Liver (tissue), 3 donors: Measurements from ENCODE around the gene TIMD4.
"Not testable (repeated sequence)": the region's sequence is repeated elsewhere in the genome, so short reads cannot be mapped to it uniquely, and the experiment has no call there.

Source experiments
- EGR1 ChIP-seq, 2 donors: IDR thresholded peaks; 2 replicates each; pipeline ENCODE4 v1.6.1; 2016 to 2018; ENCODE audit warnings: antibody characterized with exemption in 2 of 2, low read depth in 2 of 2
- FOXA1 ChIP-seq: IDR thresholded peaks from 2 replicates; pipeline ENCODE4 v1.6.1; 2016; ENCODE audit warnings: antibody characterized with exemption
- HNF4A ChIP-seq, 2 donors: conservative IDR thresholded peaks; 2 replicates each; pipeline ENCODE4 v1.6.1; 2016; ENCODE audit warnings: antibody characterized with exemption in 2 of 2, mild to moderate bottlenecking in 2 of 2
- RAD21 ChIP-seq, 2 donors: IDR thresholded peaks; 2 replicates each; pipeline ENCODE4 v1.6.1; 2016; ENCODE audit warnings: antibody characterized with exemption in 2 of 2, mild to moderate bottlenecking in 2 of 2
- TAF1 ChIP-seq: conservative IDR thresholded peaks from 2 replicates; pipeline ENCODE4 v1.6.1; 2016; ENCODE audit warnings: antibody characterized with exemption, mild to moderate bottlenecking
- YY1 ChIP-seq: IDR thresholded peaks from 2 replicates; pipeline ENCODE4 v1.6.1; 2016; ENCODE audit warnings: antibody characterized with exemption, mild to moderate bottlenecking
- TF ChIP-seq, protein P1 (sequence below): fragments of 150-350 bp; IDR thresholded peaks from 2 replicates; pipeline ENCODE4 v1.5.1; 2017; ENCODE audit warnings: improper control_type of control experiment, low read depth, low read length; ENCODE audit not compliant: missing input control
- TF ChIP-seq, protein P2 (sequence below): IDR thresholded peaks from 2 replicates; pipeline ENCODE4 v1.6.1; 2016; ENCODE audit warnings: antibody characterized with exemption
- TF ChIP-seq, protein P3 (sequence below): IDR thresholded peaks from 2 replicates; pipeline ENCODE4 v1.6.1; 2016; ENCODE audit warnings: antibody characterized with exemption, mild to moderate bottlenecking
- TF ChIP-seq, protein P4 (sequence below): IDR thresholded peaks from 2 replicates; pipeline ENCODE4 v1.6.1; 2016; ENCODE audit warnings: antibody characterized with exemption
- donor health status: healthy.
- donor health status: healthy.

DNA sequence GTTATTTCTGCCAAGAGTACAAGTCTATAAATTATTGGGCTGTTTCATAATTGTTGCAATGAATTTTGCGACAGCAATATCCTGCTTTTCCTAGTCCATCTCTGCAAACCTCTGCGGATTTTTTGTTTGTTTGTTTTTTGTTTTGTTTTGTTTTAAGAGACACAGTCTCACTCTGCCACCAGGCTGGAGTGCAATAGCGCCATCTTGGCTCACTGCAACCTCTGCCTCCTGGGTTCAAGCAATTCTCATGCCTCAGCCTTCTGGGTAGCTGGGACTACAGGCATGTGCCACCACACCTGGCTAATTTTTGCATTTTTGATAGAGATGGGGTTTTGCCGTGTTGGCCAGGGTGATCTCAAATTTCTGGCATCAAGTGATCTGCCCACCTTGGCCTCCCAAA, 37.3 kb downstream of the TIMD4 start:
- TF ChIP-seq, protein P1, sequence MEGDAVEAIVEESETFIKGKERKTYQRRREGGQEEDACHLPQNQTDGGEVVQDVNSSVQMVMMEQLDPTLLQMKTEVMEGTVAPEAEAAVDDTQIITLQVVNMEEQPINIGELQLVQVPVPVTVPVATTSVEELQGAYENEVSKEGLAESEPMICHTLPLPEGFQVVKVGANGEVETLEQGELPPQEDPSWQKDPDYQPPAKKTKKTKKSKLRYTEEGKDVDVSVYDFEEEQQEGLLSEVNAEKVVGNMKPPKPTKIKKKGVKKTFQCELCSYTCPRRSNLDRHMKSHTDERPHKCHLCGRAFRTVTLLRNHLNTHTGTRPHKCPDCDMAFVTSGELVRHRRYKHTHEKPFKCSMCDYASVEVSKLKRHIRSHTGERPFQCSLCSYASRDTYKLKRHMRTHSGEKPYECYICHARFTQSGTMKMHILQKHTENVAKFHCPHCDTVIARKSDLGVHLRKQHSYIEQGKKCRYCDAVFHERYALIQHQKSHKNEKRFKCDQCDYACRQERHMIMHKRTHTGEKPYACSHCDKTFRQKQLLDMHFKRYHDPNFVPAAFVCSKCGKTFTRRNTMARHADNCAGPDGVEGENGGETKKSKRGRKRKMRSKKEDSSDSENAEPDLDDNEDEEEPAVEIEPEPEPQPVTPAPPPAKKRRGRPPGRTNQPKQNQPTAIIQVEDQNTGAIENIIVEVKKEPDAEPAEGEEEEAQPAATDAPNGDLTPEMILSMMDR: not testable (repeated sequence)
- TF ChIP-seq RAD21 (IDR thresholded peaks at IDR 0.05); FOXA1; TAF1; YY1; HNF4A (conservative IDR thresholded peaks at IDR 0.05); EGR1 (IDR thresholded peaks at IDR 0.05; ENCODE audit: low read depth in 2 of 2): not testable (repeated sequence)
- TF ChIP-seq, protein P2, sequence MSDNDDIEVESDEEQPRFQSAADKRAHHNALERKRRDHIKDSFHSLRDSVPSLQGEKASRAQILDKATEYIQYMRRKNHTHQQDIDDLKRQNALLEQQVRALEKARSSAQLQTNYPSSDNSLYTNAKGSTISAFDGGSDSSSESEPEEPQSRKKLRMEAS: not testable (repeated sequence)
- TF ChIP-seq, protein P3, sequence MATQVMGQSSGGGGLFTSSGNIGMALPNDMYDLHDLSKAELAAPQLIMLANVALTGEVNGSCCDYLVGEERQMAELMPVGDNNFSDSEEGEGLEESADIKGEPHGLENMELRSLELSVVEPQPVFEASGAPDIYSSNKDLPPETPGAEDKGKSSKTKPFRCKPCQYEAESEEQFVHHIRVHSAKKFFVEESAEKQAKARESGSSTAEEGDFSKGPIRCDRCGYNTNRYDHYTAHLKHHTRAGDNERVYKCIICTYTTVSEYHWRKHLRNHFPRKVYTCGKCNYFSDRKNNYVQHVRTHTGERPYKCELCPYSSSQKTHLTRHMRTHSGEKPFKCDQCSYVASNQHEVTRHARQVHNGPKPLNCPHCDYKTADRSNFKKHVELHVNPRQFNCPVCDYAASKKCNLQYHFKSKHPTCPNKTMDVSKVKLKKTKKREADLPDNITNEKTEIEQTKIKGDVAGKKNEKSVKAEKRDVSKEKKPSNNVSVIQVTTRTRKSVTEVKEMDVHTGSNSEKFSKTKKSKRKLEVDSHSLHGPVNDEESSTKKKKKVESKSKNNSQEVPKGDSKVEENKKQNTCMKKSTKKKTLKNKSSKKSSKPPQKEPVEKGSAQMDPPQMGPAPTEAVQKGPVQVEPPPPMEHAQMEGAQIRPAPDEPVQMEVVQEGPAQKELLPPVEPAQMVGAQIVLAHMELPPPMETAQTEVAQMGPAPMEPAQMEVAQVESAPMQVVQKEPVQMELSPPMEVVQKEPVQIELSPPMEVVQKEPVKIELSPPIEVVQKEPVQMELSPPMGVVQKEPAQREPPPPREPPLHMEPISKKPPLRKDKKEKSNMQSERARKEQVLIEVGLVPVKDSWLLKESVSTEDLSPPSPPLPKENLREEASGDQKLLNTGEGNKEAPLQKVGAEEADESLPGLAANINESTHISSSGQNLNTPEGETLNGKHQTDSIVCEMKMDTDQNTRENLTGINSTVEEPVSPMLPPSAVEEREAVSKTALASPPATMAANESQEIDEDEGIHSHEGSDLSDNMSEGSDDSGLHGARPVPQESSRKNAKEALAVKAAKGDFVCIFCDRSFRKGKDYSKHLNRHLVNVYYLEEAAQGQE: not testable (repeated sequence)
- TF ChIP-seq, protein P4, sequence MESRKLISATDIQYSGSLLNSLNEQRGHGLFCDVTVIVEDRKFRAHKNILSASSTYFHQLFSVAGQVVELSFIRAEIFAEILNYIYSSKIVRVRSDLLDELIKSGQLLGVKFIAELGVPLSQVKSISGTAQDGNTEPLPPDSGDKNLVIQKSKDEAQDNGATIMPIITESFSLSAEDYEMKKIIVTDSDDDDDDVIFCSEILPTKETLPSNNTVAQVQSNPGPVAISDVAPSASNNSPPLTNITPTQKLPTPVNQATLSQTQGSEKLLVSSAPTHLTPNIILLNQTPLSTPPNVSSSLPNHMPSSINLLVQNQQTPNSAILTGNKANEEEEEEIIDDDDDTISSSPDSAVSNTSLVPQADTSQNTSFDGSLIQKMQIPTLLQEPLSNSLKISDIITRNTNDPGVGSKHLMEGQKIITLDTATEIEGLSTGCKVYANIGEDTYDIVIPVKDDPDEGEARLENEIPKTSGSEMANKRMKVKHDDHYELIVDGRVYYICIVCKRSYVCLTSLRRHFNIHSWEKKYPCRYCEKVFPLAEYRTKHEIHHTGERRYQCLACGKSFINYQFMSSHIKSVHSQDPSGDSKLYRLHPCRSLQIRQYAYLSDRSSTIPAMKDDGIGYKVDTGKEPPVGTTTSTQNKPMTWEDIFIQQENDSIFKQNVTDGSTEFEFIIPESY: not testable (repeated sequence)
